GM12878 (cell line): Measurements from ENCODE around the gene PRDM15. TPM values are rescaled to one million over a fixed set of nuclear protein-coding genes. Genes with fewer than 3 reads are reported as not detected.

Experiments used
- ATAC-seq: fragments of 200-7000 bp; cut with Tn5 transposase; 3 replicates; pipeline ENCODE4 v1.9.1; 2020; ENCODE audit warnings: mild to moderate bottlenecking, moderate library complexity
- BruUV-seq: library from RNA; stranded (reverse); fragments of 400-500 nt; replicated peaks from 2 replicates; lab custom pipeline; 2021; lab: Mats Ljungman, UMichigan
- CTCF ChIA-PET: fragments of 300-600 bp; sonication (Branson Sonifier 250); formaldehyde crosslinking; extraction: SDS; loops from one replicate; lab custom pipeline; 2021; ENCODE audit warnings: inconsistent platforms; lab: Yijun Ruan, JAX
- POLR2A ChIA-PET: fragments of 350-600 bp; formaldehyde crosslinking; extraction: SDS; loops from one replicate; lab custom pipeline; 2021; ENCODE audit warnings: inconsistent platforms; lab: Charles Lee
- RAD21 ChIA-PET: fragments of 300-600 bp; sonication (Branson Sonifier 250); formaldehyde crosslinking; loops from one replicate; lab custom pipeline; 2023; ENCODE audit warnings: antibody characterized with exemption; ENCODE audit not compliant: unreplicated experiment; lab: Charles Lee
- SMC1A ChIA-PET: fragments of 300-600 bp; sonication (Branson Sonifier 250); formaldehyde crosslinking; loops from one replicate; lab custom pipeline; 2023; ENCODE audit not compliant: unreplicated experiment, uncharacterized antibody; lab: Charles Lee
- DNase-seq: peaks from one replicate; pipeline ENCODE4 v3.0.0-alpha.2; 2011; ENCODE audit warnings: low read depth, low spot score
- FAIRE-seq: peaks from 3 replicates; lab custom pipeline; 2011; peaks lifted over from hg19 to GRCh38; lab: Jason Lieb, UNC
- H2AFZ ChIP-seq: 2 replicates; pipeline ENCODE4 v1.6.0; 2011; ENCODE audit warnings: low read depth, low read length, control low read depth; ENCODE audit not compliant: control insufficient read depth
- H3K27ac ChIP-seq: 2 replicates; pipeline ENCODE4 v1.5.1; 2011; ENCODE audit warnings: control low read depth; ENCODE audit not compliant: control insufficient read depth, insufficient read depth
- H3K27me3 ChIP-seq, 2 experiments: replicated peaks in 1 of 2; 2 replicates each; pipeline versions ENCODE4 v1.6.0 to v1.6.1; 2011; ENCODE audit warnings: low read length in 1 of 2; ENCODE audit not compliant: control insufficient read depth in 2 of 2, insufficient read depth in 2 of 2
- H3K36me3 ChIP-seq, 2 experiments: 2 replicates each; pipeline ENCODE4 v1.5.1; 2011; ENCODE audit warnings: low read length in 1 of 2; ENCODE audit not compliant: control insufficient read depth in 2 of 2, insufficient read depth in 2 of 2
- H3K4me1 ChIP-seq: 2 replicates; pipeline ENCODE4 v1.6.1; 2011; ENCODE audit warnings: mild to moderate bottlenecking, low read length, moderate library complexity, mixed read lengths; ENCODE audit not compliant: control insufficient read depth, insufficient read depth
- H3K4me2 ChIP-seq: 2 replicates; pipeline ENCODE4 v1.6.0; 2011; ENCODE audit warnings: control low read depth; ENCODE audit not compliant: control insufficient read depth, insufficient read depth
- H3K4me3 ChIP-seq: fragments of 200-600 bp; sonication (generic); 2 replicates; pipeline ENCODE4 v1.5.1; 2016
- H3K79me2 ChIP-seq: 2 replicates; pipeline ENCODE4 v1.6.0; 2011; ENCODE audit warnings: low read length; ENCODE audit not compliant: control insufficient read depth, insufficient read depth
- H3K9ac ChIP-seq: 2 replicates; pipeline ENCODE4 v1.8.0; 2011; ENCODE audit warnings: low read length, control low read depth, mixed read lengths; ENCODE audit not compliant: control insufficient read depth, insufficient read depth
- H3K9me3 ChIP-seq: replicated peaks from 3 replicates; pipeline ENCODE4 v1.5.1; 2011; ENCODE audit warnings: mild to moderate bottlenecking, low read length; ENCODE audit not compliant: control insufficient read depth, insufficient read depth
- H4K20me1 ChIP-seq: 2 replicates; pipeline ENCODE4 v1.6.0; 2011; ENCODE audit not compliant: control insufficient read depth, insufficient read depth
- ATF3 ChIP-seq: IDR thresholded peaks from 2 replicates; pipeline ENCODE4 v1.6.1; 2011; ENCODE audit warnings: low read depth, mild to moderate bottlenecking, low read length, moderate library complexity, borderline replicate concordance; ENCODE audit errors: extremely low read depth
- BCL11A ChIP-seq: IDR thresholded peaks from 2 replicates; pipeline ENCODE4 v1.6.1; 2011; ENCODE audit warnings: low read depth, low read length
- CEBPZ ChIP-seq: fragments of 150-350 bp; IDR thresholded peaks from 2 replicates; pipeline ENCODE4 v1.6.1; 2016; ENCODE audit warnings: low read depth, low read length
- ESRRA ChIP-seq: IDR thresholded peaks from 2 replicates; pipeline ENCODE4 v1.6.1; 2012; ENCODE audit warnings: mild to moderate bottlenecking, low read length, improper control_type of control experiment
- FOS ChIP-seq: IDR thresholded peaks from 3 replicates; pipeline ENCODE4 v1.6.1; 2011; ENCODE audit warnings: borderline replicate concordance; ENCODE audit not compliant: insufficient read length; ENCODE audit errors: extremely low read depth
- JUNB ChIP-seq: IDR thresholded peaks from 2 replicates; pipeline ENCODE4 v1.6.1; 2016; ENCODE audit warnings: antibody characterized with exemption, mild to moderate bottlenecking
- MEF2B ChIP-seq: fragments of 450-650 bp; IDR thresholded peaks from 2 replicates; pipeline ENCODE4 v1.6.1; 2018; ENCODE audit warnings: mild to moderate bottlenecking, moderate library complexity; ENCODE audit not compliant: partially characterized antibody, poor library complexity, severe bottlenecking
- MYC ChIP-seq: IDR thresholded peaks from 2 replicates; pipeline ENCODE4 v1.6.1; 2011; ENCODE audit warnings: mild to moderate bottlenecking, low read length, moderate library complexity, inconsistent platforms; ENCODE audit not compliant: insufficient read depth, insufficient replicate concordance, insufficient read length, severe bottlenecking
- SIN3A ChIP-seq: IDR thresholded peaks from 2 replicates; pipeline ENCODE4 v1.6.1; 2012; ENCODE audit warnings: low read depth, low read length, improper control_type of control experiment
- ZNF592 ChIP-seq: fragments of 450-650 bp; IDR thresholded peaks from 2 replicates; pipeline ENCODE4 v1.6.1; 2017; ENCODE audit warnings: mild to moderate bottlenecking, moderate library complexity
- ZSCAN29 ChIP-seq: fragments of 450-650 bp; IDR thresholded peaks from 2 replicates; pipeline ENCODE4 v1.6.1; 2017; ENCODE audit warnings: mild to moderate bottlenecking, moderate library complexity
- WGBS: methylation state at CpG from one replicate; pipeline ENCODE4 v1.1.6; 2016; ENCODE audit warnings: low lambda C conversion rate; ENCODE audit not compliant: insufficient replicate concordance, insufficient coverage; ENCODE audit errors: missing lambda C conversion rate; 5-methylcytosine and 5-hydroxymethylcytosine counted together
- in situ Hi-C: fragments of 300-500 bp; cut with MboI; formaldehyde crosslinking; loops from 9 replicates; pipeline ENCODE4 v1.14.3; 2018; ENCODE audit warnings: mixed read lengths
- intact Hi-C: fragments of 100-400 bp; cut with micrococcal nuclease; formaldehyde crosslinking; loops from one replicate; pipeline ENCODE4 v1.14.2; 2022; ENCODE audit not compliant: unreplicated experiment
- polyA plus RNA-seq, 11 experiments: library from polyadenylated mRNA; depleted of rRNA in 4 of 11; unstranded in 6 of 11; stranded (reverse) in 5 of 11; fragments of >200 nt; fragmentation: Nextera tagmentation in 4 of 11; fragmentation: Illumina TruSeq in 1 of 11; extraction: Ambion mirVana in 4 of 11; extraction: Trizol in 1 of 11; gene quantifications; 1 replicate in 1 of 11; 2 replicates in 10 of 11; pipeline versions ENCODE4 v1.2.1 to v1.2.3, GENCODE V29; 2011 to 2016; ENCODE audit warnings: inconsistent platforms in 2 of 11, missing spikeins in 2 of 11, low read depth in 1 of 11
- total RNA-seq, 4 experiments: library from RNA; depleted of rRNA in 3 of 4; stranded (reverse); fragments of >200 nt in 3 of 4; fragmentation: Illumina TruSeq in 1 of 4; extraction: Trizol in 1 of 4; gene quantifications; 2 replicates each; pipeline versions ENCODE4 v1.2.1 to v1.2.3, GENCODE V29; 2013 to 2021

PRDM15 gene
- total and polyA plus RNA-seq, 10 of the 15 experiments (the other 5 are each of a cell fraction or from before 2014, with no cell fraction given), result 2.2 to 16.0 (median 8.6) TPM

DNA sequence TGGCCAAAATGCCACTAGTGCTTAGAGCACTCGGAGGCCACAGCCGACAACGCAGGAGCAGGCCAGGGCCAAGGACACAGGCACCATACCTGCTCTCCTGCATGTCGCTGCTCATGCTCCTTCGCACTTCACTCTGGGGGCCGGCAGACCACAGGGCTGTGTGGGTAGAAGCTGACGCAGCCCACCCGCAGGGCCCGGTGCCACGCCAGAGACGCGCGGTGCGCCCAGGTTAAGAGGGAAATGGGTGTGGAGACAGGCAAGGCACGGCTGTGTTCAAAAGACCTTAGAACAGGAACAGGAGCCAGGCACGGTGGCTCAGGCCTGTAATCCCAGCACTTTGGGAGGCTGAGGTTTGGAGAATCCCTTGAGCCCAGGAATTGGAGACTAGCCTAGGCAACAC is 13.6 kb upstream of the PRDM15 start:
- CTCF ChIA-PET, result interaction anchor here (1.6 kb wide), 1 partner anchor 13 kb away, joined by 6 read pairs; the partner anchor contains the start of gene PRDM15
- Histone ChIP-seq H3K4me2 (no peak overlapping the region), H3K4me1 (0 out of 2 replicates have a peak, but pooled peaks cover 3% of the 10 kb centered on the region), H4K20me1 (no peaks in the 10 kb centered on the region), H3K36me3 (peaks cover 1 to 12% of the 10 kb centered on the region in 2 experiments; a peak in 3 of 4 replicates), H3K4me3 (no peak overlapping the region), H3K9me3 (no peaks in the 10 kb centered on the region), H3K27me3 (no peaks in the 10 kb centered on the region), H3K27ac (no peak overlapping the region), H2AFZ (no peak overlapping the region), H3K79me2 (no peaks in the 10 kb centered on the region), H3K9ac (no peak overlapping the region)
- WGBS, result 98% methylated on average over 16 of the region's 16 CpGs
- SMC1A ChIA-PET, result no interaction called here
- FAIRE-seq, result no peak
- no TSS peak for BruUV-seq
- TF ChIP-seq FOS, result no peak
- no peak for TF ChIP-seq ESRRA
- TF ChIP-seq SIN3A, result no peak
- no peak for TF ChIP-seq ZNF592
- TF ChIP-seq ZSCAN29, result no peak
- TF ChIP-seq ATF3, result no peak
- TF ChIP-seq CEBPZ, result no peak
- no peak for TF ChIP-seq MEF2B
- no peak for TF ChIP-seq MYC
- no peak for TF ChIP-seq BCL11A
- no peak for TF ChIP-seq JUNB
- POLR2A ChIA-PET, result no interaction called here
- no peak for DNase-seq
- RAD21 ChIA-PET, result no interaction called here
- no peak for ATAC-seq
- intact Hi-C loops (no loop called here), in situ Hi-C loops (no loop called here)
